Neural progenitor cell (in vitro differentiated cells): ENCODE data around the gene GJD4.

Source experiments
- CTCF ChIP-seq: fragments of 200-600 bp; sonication (generic); IDR thresholded peaks from 2 replicates; pipeline ENCODE4 v1.5.1; 2017; ENCODE audit warnings: antibody characterized with exemption, mild to moderate bottlenecking
- EZH2 ChIP-seq: fragments of 200-600 bp; sonication (generic); IDR thresholded peaks from 2 replicates; pipeline ENCODE4 v1.6.1; 2017; ENCODE audit warnings: antibody characterized with exemption, mild to moderate bottlenecking, moderate library complexity

GRCh38 chr10:35568483-35569015, 36.6 kb upstream of the GJD4 start:
- TF ChIP-seq CTCF (no peak), EZH2 (no peak)
